Esophagus squamous epithelium (tissue), 4 donors: ENCODE data around the gene SLC25A11.

Experiments used
- POLR2A ChIP-seq, 4 donors: fragments of 450-650 bp; IDR thresholded peaks; one replicate each; pipeline ENCODE4 v1.6.1; 2017; ENCODE audit warnings: antibody characterized with exemption in 4 of 4, mild to moderate bottlenecking in 4 of 4, moderate library complexity in 3 of 4
- TF ChIP-seq, protein P1 (sequence below), 6 experiments: fragments of 450-650 bp in 4 of 6; fragments of 200-600 bp in 2 of 6; sonication (generic) in 2 of 6; IDR thresholded peaks; one replicate each; pipeline ENCODE4 v1.5.1; 2016 to 2019; ENCODE audit warnings: antibody characterized with exemption in 6 of 6, mild to moderate bottlenecking in 4 of 6, moderate library complexity in 4 of 6

DNA sequence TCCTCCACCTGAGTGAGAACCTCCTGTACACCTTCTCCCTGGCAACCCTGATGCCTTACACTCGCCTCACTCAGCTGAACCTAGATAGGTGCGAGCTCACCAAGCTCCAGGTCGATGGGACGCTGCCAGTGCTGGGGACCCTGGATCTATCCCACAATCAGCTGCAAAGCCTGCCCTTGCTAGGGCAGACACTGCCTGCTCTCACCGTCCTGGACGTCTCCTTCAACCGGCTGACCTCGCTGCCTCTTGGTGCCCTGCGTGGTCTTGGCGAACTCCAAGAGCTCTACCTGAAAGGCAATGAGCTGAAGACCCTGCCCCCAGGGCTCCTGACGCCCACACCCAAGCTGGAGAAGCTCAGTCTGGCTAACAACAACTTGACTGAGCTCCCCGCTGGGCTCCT lies 7.1 kb downstream of the SLC25A11 start:
- TF ChIP-seq, protein P1, sequence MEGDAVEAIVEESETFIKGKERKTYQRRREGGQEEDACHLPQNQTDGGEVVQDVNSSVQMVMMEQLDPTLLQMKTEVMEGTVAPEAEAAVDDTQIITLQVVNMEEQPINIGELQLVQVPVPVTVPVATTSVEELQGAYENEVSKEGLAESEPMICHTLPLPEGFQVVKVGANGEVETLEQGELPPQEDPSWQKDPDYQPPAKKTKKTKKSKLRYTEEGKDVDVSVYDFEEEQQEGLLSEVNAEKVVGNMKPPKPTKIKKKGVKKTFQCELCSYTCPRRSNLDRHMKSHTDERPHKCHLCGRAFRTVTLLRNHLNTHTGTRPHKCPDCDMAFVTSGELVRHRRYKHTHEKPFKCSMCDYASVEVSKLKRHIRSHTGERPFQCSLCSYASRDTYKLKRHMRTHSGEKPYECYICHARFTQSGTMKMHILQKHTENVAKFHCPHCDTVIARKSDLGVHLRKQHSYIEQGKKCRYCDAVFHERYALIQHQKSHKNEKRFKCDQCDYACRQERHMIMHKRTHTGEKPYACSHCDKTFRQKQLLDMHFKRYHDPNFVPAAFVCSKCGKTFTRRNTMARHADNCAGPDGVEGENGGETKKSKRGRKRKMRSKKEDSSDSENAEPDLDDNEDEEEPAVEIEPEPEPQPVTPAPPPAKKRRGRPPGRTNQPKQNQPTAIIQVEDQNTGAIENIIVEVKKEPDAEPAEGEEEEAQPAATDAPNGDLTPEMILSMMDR (IDR thresholded peaks at IDR 0.05) = no peak
- TF ChIP-seq POLR2A (IDR thresholded peaks at IDR 0.05) = no peak
